Body of pancreas (tissue), 4 donors: ENCODE measurements around the gene TINAGL1. TPM values are rescaled to one million over a fixed set of nuclear protein-coding genes. Genes with fewer than 3 reads are reported as not detected.
A peak's percentile ranks its signal among the peaks of the same experiment; 100 is the strongest.

Experiments
- ATAC-seq: fragments of 150-250 bp; one replicate; pipeline ENCODE4 v1.9.1; 2016
- DNase-seq, 4 donors: peaks; one replicate each; pipeline ENCODE4 v3.0.0-alpha.2; 2019
- H3K27ac ChIP-seq, 4 donors: fragments of 200-600 bp; sonication (generic); 1 replicate in 3 of 4; 2 replicates in 1 of 4; pipeline versions ENCODE4 v1.5.1 to v1.6.1; 2016 to 2019; ENCODE audit warnings: mild to moderate bottlenecking in 1 of 4, mixed read lengths in 1 of 4, moderate library complexity in 1 of 4
- H3K27me3 ChIP-seq, 2 donors: fragments of 200-600 bp; sonication (generic); one replicate each; pipeline ENCODE4 v1.6.0; 2016; ENCODE audit warnings: mild to moderate bottlenecking in 1 of 2
- H3K36me3 ChIP-seq, 2 donors: fragments of 200-600 bp; sonication (generic); replicated peaks in 1 of 2; 2 replicates each; pipeline ENCODE4 v1.5.1; 2016; ENCODE audit warnings: low read depth in 2 of 2; ENCODE audit not compliant: insufficient read depth in 1 of 2
- H3K4me1 ChIP-seq: fragments of 200-600 bp; sonication (generic); one replicate; pipeline ENCODE4 v1.6.0; 2016
- H3K4me3 ChIP-seq, 2 donors: fragments of 200-600 bp; sonication (generic); 1 replicate in 1 of 2; 2 replicates in 1 of 2; pipeline ENCODE4 v1.5.1; 2016 to 2019
- H3K9me3 ChIP-seq, 3 donors: fragments of 200-600 bp; sonication (generic); 1 replicate in 2 of 3; 2 replicates in 1 of 3; pipeline ENCODE4 v1.5.1; 2016
- POLR2A ChIP-seq, 3 donors: fragments of 450-650 bp; IDR thresholded peaks; one replicate each; pipeline ENCODE4 v1.6.1; 2016; ENCODE audit warnings: antibody characterized with exemption in 3 of 3, mild to moderate bottlenecking in 2 of 3
- WGBS, 2 donors: methylation state at CpG; one replicate each; pipeline ENCODE4 v1.1.5; 2017; 5-methylcytosine and 5-hydroxymethylcytosine counted together
- intact Hi-C: fragments of 100-400 bp; cut with DNase I; formaldehyde crosslinking; loops from one replicate; pipeline ENCODE4 v1.15.1; 2023
- total RNA-seq, 2 donors: library from RNA; depleted of rRNA; stranded (reverse); fragments of >200 nt; gene quantifications; one replicate each; pipeline ENCODE4 v1.1.0, GENCODE V29; 2016
- TF ChIP-seq, protein P1 (sequence below), 7 experiments: fragments of 450-650 bp in 4 of 7; fragments of 200-600 bp in 3 of 7; sonication (generic) in 3 of 7; IDR thresholded peaks; one replicate each; pipeline ENCODE4 v1.5.1; 2016 to 2019; ENCODE audit warnings: antibody characterized with exemption in 7 of 7

The TINAGL1 gene
- total RNA-seq, 2 donors from 2014 or later = 47.2 to 148 TPM

DNA sequence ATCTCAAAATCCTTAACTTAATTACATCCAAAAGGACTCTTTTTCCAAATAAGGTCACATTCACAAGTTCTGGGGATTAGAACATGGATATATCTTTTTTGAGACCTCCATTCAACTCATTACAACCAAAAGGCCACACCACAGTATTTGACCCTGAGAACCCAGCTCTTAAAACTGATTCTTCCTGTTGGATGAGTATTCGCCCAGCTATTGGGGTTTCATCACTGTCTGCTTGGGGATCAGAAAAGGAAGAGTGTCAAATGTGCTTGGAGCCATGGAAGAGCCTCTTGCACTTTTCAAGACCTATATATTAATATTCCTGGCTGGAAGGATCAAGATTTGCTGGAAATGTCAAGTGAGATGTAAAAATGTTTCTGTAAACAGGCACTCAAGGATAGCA, 5.4 kb upstream of the TINAGL1 start:
- H3K9me3 ChIP-seq = no peaks in the 10 kb centered on the region
- no peak overlapping the region for H3K4me3 ChIP-seq
- 63 to 71% methylated on average over 1 of the region's 1 CpG for WGBS, 2 donors
- no peak for DNase-seq
- TF ChIP-seq POLR2A (IDR thresholded peaks at IDR 0.05) = no peak
- TF ChIP-seq, protein P1, sequence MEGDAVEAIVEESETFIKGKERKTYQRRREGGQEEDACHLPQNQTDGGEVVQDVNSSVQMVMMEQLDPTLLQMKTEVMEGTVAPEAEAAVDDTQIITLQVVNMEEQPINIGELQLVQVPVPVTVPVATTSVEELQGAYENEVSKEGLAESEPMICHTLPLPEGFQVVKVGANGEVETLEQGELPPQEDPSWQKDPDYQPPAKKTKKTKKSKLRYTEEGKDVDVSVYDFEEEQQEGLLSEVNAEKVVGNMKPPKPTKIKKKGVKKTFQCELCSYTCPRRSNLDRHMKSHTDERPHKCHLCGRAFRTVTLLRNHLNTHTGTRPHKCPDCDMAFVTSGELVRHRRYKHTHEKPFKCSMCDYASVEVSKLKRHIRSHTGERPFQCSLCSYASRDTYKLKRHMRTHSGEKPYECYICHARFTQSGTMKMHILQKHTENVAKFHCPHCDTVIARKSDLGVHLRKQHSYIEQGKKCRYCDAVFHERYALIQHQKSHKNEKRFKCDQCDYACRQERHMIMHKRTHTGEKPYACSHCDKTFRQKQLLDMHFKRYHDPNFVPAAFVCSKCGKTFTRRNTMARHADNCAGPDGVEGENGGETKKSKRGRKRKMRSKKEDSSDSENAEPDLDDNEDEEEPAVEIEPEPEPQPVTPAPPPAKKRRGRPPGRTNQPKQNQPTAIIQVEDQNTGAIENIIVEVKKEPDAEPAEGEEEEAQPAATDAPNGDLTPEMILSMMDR (IDR thresholded peaks at IDR 0.05) = no peak
- peaks cover 56% of the 10 kb centered on the region for H3K4me1 ChIP-seq
- H3K36me3 ChIP-seq = no peaks in the 10 kb centered on the region
- no peaks in the 10 kb centered on the region for H3K27me3 ChIP-seq
- H3K27ac ChIP-seq = no peak overlapping the region
- intact Hi-C loops = no loop called here
- no peak for ATAC-seq

DNA sequence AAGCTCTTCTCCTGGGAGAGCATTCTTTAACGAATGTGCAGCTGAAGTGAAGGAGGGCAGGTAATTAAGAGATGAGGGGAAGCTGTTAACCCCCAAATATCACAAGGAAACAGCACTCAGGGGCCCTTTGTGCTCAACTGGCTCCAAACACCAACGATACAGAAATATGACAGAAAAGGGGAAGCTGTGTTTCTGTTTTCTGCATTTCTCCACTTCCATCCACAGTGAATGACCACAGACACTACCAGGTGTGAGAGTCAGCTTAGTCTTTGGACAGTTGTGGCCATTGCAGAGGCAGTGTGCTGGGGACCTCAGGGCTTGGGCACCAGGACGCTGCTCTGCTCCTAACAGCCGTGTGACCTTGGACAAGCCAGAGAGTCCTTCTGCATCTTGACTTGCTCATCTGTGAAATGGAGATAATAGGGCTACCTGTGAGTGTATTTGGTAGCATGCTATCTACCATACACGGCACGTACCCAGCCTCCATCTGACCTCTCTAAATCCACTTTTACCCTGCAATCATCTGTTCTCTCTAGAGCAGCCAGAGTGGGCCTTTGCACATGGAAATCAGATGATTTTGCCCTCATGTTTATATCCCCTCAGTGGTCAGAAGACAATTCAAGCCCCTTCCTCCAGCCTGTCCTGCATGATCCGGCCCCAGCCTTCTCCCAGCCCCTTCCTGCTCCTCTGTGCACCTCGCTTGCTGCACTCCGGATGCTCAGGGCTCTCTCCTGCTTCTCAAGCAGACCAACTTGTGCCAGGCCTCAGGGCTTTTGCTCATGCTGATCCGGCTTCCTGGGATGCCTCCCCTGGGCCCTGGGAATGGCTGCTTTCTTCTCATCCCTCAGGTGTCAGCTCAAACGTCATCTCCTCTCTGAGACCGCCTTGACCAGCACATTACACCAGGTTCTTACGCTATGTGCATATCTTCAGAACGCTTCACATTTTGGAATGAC, 4.7 kb upstream of the TINAGL1 start:
- Histone ChIP-seq H3K4me3 (no peak overlapping the region), H3K4me1 (peaks cover 62% of the 10 kb centered on the region), H3K36me3 (no peaks in the 10 kb centered on the region), H3K9me3 (no peaks in the 10 kb centered on the region), H3K27ac (peak overlapping the region in 2 of 4 donors; percentile 5 to 13), H3K27me3 (no peaks in the 10 kb centered on the region)
- no peak for TF ChIP-seq POLR2A (IDR thresholded peaks at IDR 0.05)
- TF ChIP-seq, protein P1 (IDR thresholded peaks at IDR 0.05) = no peak
- DNase-seq (no peak), ATAC-seq (no peak)
- 80 to 86% methylated on average over 14 of the region's 14 CpGs for WGBS, 2 donors
- intact Hi-C loops = no loop called here

DNA sequence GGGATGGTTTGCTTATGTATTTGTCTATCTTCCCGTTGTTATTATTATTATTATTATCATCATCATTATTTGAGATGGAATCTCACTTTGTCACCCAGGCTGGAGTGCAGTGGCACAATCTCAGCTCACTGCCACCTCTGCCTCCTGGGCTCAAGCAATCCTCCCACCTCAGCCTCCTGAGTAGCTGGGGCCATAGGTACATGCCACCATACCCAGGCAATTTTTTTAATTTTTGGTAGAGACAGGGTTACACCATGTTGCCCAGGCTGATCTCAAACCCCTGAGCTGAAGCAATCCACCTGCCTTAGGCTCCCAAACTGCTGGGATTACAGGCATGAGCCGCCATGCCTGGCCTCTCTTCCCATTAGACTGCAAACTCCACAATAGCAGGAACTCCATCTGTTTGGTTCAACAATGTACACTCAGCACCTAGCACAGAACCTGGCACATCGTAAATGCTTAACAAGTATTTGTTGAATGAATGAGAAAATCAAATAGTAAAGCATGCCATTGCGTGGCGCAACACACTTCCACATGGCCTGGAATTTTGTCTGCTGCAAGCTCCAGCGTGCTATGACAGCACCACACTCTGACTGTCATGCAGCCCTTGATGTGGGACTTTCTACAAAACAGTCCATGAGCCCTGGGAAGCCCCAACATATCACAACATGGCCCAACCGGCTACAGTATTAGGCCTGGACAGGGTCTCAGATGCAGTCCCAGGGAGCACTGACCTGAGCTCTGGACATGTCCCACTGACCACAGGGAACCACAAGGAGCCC, 3.8 kb upstream of the TINAGL1 start:
- Histone ChIP-seq H3K9me3 (no peaks in the 10 kb centered on the region), H3K27ac (peak overlapping the region; percentile 68 to 94 (median 94)), H3K4me1 (peaks cover 62% of the 10 kb centered on the region), H3K4me3 (no peak overlapping the region), H3K36me3 (no peaks in the 10 kb centered on the region), H3K27me3 (no peaks in the 10 kb centered on the region)
- WGBS, 2 donors = 62 to 82% methylated on average over 6 to 7 of the region's 7 CpGs
- TF ChIP-seq POLR2A (IDR thresholded peaks at IDR 0.05) = no peak
- TF ChIP-seq, protein P1 (IDR thresholded peaks at IDR 0.05) = no peak
- DNase-seq = no peak
- intact Hi-C loops = no loop called here
- ATAC-seq = no peak

DNA sequence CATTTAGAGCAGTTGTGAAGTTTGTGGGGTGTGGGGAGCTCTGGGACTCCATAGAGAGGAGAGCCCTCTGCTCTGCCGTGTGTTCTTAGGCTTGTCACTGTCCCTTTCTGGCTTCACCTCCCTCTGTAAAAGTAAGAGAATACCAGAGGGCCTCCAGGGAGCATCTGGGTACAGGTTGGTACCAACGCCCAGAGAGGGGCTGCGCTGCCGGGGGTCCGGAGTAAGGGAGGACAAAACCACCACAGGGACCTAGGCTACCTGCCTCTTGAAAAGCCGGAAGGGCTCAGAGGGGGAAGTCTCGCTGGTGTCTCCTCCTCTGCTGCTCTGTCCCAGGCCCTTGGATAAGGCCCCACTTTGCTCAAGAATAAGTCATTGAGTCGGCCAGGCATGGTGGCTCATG, 3.1 kb upstream of the TINAGL1 start:
- WGBS, 2 donors = 81 to 85% methylated on average over 6 to 8 of the region's 8 CpGs

More for the DNA sequence above, 3.1 kb upstream of the TINAGL1 start:
- intact Hi-C loops = no loop called here
- no peaks in the 10 kb centered on the region for H3K9me3 ChIP-seq
- no peak for DNase-seq
- H3K27ac ChIP-seq = peak overlapping the region; percentile 68 to 94 (median 94)
- H3K4me1 ChIP-seq = peaks cover 58% of the 10 kb centered on the region
- H3K4me3 ChIP-seq = no peak overlapping the region
- H3K36me3 ChIP-seq = no peaks in the 10 kb centered on the region
- no peak for TF ChIP-seq POLR2A (IDR thresholded peaks at IDR 0.05)
- TF ChIP-seq, protein P1 (IDR thresholded peaks at IDR 0.05) = no peak
- ATAC-seq = no peak
- H3K27me3 ChIP-seq = no peaks in the 10 kb centered on the region
